Loucy (cell line): ENCODE data around the gene MET.

ENCODE experiments used
- H2AFZ ChIP-seq: fragments of 200-600 bp; sonication (generic); 2 replicates; pipeline ENCODE4 v1.6.0; 2016; ENCODE audit warnings: antibody characterized with exemption, mild to moderate bottlenecking, low read length, moderate library complexity
- H3F3A ChIP-seq: fragments of 200-600 bp; 2 replicates; pipeline ENCODE4 v1.6.0; 2016; ENCODE audit warnings: antibody characterized with exemption, low read depth, mild to moderate bottlenecking
- H3K27me3 ChIP-seq: fragments of 200-600 bp; sonication (generic); 2 replicates; pipeline ENCODE4 v1.6.1; 2014; ENCODE audit warnings: low read length, mild to moderate bottlenecking; ENCODE audit not compliant: insufficient read depth, poor library complexity, severe bottlenecking
- H3K36me3 ChIP-seq: fragments of 200-600 bp; sonication (generic); 2 replicates; pipeline ENCODE4 v1.6.1; 2016; ENCODE audit warnings: low read length; ENCODE audit not compliant: insufficient read depth
- H3K4me1 ChIP-seq: fragments of 200-600 bp; sonication (generic); 2 replicates; pipeline ENCODE4 v1.5.1; 2014; ENCODE audit warnings: low read length, mild to moderate bottlenecking; ENCODE audit not compliant: insufficient read depth, poor library complexity, severe bottlenecking
- H3K4me2 ChIP-seq: fragments of 200-600 bp; sonication (generic); 2 replicates; pipeline ENCODE4 v1.6.0; 2014; ENCODE audit warnings: antibody characterized with exemption, low read length, low read depth, mild to moderate bottlenecking; ENCODE audit not compliant: poor library complexity, severe bottlenecking
- H3K4me3 ChIP-seq: fragments of 200-600 bp; sonication (generic); 2 replicates; pipeline ENCODE4 v1.5.1; 2014; ENCODE audit warnings: low read length, mild to moderate bottlenecking, mixed read lengths; ENCODE audit not compliant: poor library complexity, severe bottlenecking
- H3K79me2 ChIP-seq: fragments of 200-600 bp; sonication (generic); 2 replicates; pipeline ENCODE4 v1.6.1; 2014; ENCODE audit warnings: low read length; ENCODE audit not compliant: insufficient read depth
- H3K9ac ChIP-seq: fragments of 200-600 bp; sonication (generic); 2 replicates; pipeline ENCODE4 v1.6.0; 2014; ENCODE audit warnings: mild to moderate bottlenecking, low read depth, low read length, moderate library complexity; ENCODE audit not compliant: poor library complexity, severe bottlenecking
- H3K9me2 ChIP-seq: fragments of 200-600 bp; sonication (generic); replicated peaks from 2 replicates; pipeline ENCODE4 v1.6.1; 2016; ENCODE audit warnings: low read depth, low read length, mixed read lengths
- H3K9me3 ChIP-seq: fragments of 200-600 bp; sonication (generic); 2 replicates; pipeline ENCODE4 v1.6.1; 2014; ENCODE audit warnings: mild to moderate bottlenecking, antibody characterized with exemption, low read length, low read depth; ENCODE audit not compliant: insufficient read depth
- H4K20me1 ChIP-seq: fragments of 200-600 bp; sonication (generic); 2 replicates; pipeline ENCODE4 v1.6.0; 2014; ENCODE audit warnings: antibody characterized with exemption, low read length, mild to moderate bottlenecking; ENCODE audit not compliant: insufficient read depth, poor library complexity, severe bottlenecking
- EZH2phosphoT487 ChIP-seq: fragments of 200-600 bp; IDR thresholded peaks from 2 replicates; pipeline ENCODE4 v1.6.1; 2018; ENCODE audit warnings: antibody characterized with exemption, mild to moderate bottlenecking, moderate library complexity, borderline replicate concordance
- TF ChIP-seq, protein P1 (sequence below): fragments of 200-600 bp; sonication (generic); conservative IDR thresholded peaks from 2 replicates; pipeline ENCODE4 v1.5.1; 2014; ENCODE audit warnings: mild to moderate bottlenecking, antibody characterized with exemption, low read length

MET gene

GRCh38 chr7:116766881-116767280 lies 94.9 kb downstream of the MET start:
- Histone ChIP-seq H2AFZ (no peak overlapping the region), H3K9me2 (no peaks in the 10 kb centered on the region), H3F3A (no peaks in the 10 kb centered on the region), H3K79me2 (no peaks in the 10 kb centered on the region), H3K4me2 (no peak overlapping the region), H3K27me3 (no peaks in the 10 kb centered on the region), H3K4me3 (no peak overlapping the region), H3K9me3 (no peaks in the 10 kb centered on the region), H3K36me3 (no peaks in the 10 kb centered on the region), H3K9ac (no peak overlapping the region), H4K20me1 (no peaks in the 10 kb centered on the region), H3K4me1 (no peaks in the 10 kb centered on the region)
- no peak for TF ChIP-seq EZH2phosphoT487
- TF ChIP-seq, protein P1, sequence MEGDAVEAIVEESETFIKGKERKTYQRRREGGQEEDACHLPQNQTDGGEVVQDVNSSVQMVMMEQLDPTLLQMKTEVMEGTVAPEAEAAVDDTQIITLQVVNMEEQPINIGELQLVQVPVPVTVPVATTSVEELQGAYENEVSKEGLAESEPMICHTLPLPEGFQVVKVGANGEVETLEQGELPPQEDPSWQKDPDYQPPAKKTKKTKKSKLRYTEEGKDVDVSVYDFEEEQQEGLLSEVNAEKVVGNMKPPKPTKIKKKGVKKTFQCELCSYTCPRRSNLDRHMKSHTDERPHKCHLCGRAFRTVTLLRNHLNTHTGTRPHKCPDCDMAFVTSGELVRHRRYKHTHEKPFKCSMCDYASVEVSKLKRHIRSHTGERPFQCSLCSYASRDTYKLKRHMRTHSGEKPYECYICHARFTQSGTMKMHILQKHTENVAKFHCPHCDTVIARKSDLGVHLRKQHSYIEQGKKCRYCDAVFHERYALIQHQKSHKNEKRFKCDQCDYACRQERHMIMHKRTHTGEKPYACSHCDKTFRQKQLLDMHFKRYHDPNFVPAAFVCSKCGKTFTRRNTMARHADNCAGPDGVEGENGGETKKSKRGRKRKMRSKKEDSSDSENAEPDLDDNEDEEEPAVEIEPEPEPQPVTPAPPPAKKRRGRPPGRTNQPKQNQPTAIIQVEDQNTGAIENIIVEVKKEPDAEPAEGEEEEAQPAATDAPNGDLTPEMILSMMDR = no peak

GRCh38 chr7:116769546-116769945 lies 97.5 kb downstream of the MET start:
- H4K20me1 ChIP-seq = no peaks in the 10 kb centered on the region
- no peak overlapping the region for H3K4me3 ChIP-seq
- no peaks in the 10 kb centered on the region for H3K27me3 ChIP-seq
- no peaks in the 10 kb centered on the region for H3F3A ChIP-seq
- no peaks in the 10 kb centered on the region for H3K9me2 ChIP-seq
- TF ChIP-seq, protein P1 = no peak
- TF ChIP-seq EZH2phosphoT487 = no peak
- H3K79me2 ChIP-seq = no peaks in the 10 kb centered on the region
- H2AFZ ChIP-seq = no peak overlapping the region
- H3K4me1 ChIP-seq = no peaks in the 10 kb centered on the region
- H3K9me3 ChIP-seq = no peaks in the 10 kb centered on the region
- H3K4me2 ChIP-seq = no peak overlapping the region
- no peaks in the 10 kb centered on the region for H3K36me3 ChIP-seq
- no peak overlapping the region for H3K9ac ChIP-seq

GRCh38 chr7:116770941-116771340 lies 98.9 kb downstream of the MET start:
- H3K9ac ChIP-seq = no peak overlapping the region
- no peak overlapping the region for H3K4me2 ChIP-seq
- TF ChIP-seq EZH2phosphoT487 = no peak
- TF ChIP-seq, protein P1 = no peak

More at GRCh38 chr7:116770941-116771340, 98.9 kb downstream of the MET start:
- Histone ChIP-seq H2AFZ (no peak overlapping the region), H4K20me1 (no peaks in the 10 kb centered on the region), H3K9me3 (no peaks in the 10 kb centered on the region), H3K36me3 (no peaks in the 10 kb centered on the region), H3K79me2 (no peaks in the 10 kb centered on the region), H3K4me1 (no peaks in the 10 kb centered on the region), H3K4me3 (no peak overlapping the region), H3F3A (no peaks in the 10 kb centered on the region), H3K9me2 (no peaks in the 10 kb centered on the region), H3K27me3 (no peaks in the 10 kb centered on the region)
